Right atrium auricular region (tissue), 2 donors: ENCODE measurements around the gene MON1B. TPM values are rescaled to one million over a fixed set of nuclear protein-coding genes. Genes with fewer than 3 reads are reported as not detected.

ENCODE experiments used
- DNase-seq: peaks from one replicate; pipeline ENCODE4 v3.0.0-alpha.2; 2019; ENCODE audit warnings: low spot score
- H3K27ac ChIP-seq, 2 donors: fragments of 200-600 bp; sonication (generic); 1 replicate in 1 of 2; 2 replicates in 1 of 2; pipeline ENCODE4 v1.5.1; 2016 to 2019
- H3K27me3 ChIP-seq, 2 donors: fragments of 200-600 bp; sonication (generic); one replicate each; pipeline versions ENCODE4 v1.5.1 to v1.6.0; 2017 to 2019
- H3K36me3 ChIP-seq: fragments of 200-600 bp; sonication (generic); one replicate; pipeline ENCODE4 v1.5.1; 2016
- H3K4me1 ChIP-seq, 2 donors: fragments of 200-600 bp; sonication (generic); one replicate each; pipeline versions ENCODE4 v1.5.1 to v1.6.0; 2017 to 2019
- H3K4me3 ChIP-seq, 2 donors: fragments of 200-600 bp; sonication (generic); 1 replicate in 1 of 2; 2 replicates in 1 of 2; pipeline ENCODE4 v1.5.1; 2017 to 2019; ENCODE audit warnings: mild to moderate bottlenecking in 1 of 2, moderate library complexity in 1 of 2
- H3K9me3 ChIP-seq, 2 donors: fragments of 200-600 bp; sonication (generic); one replicate each; pipeline ENCODE4 v1.5.1; 2019
- CTCF ChIP-seq, 2 donors: fragments of 200-600 bp; sonication (generic); IDR thresholded peaks; one replicate each; pipeline ENCODE4 v1.5.1; 2019; ENCODE audit warnings: antibody characterized with exemption in 2 of 2
- total RNA-seq, 2 donors: library from RNA; depleted of rRNA; stranded (reverse); fragments of >200 nt; gene quantifications; one replicate each; pipeline ENCODE4 v1.1.0, GENCODE V29; 2016

The MON1B gene
- total RNA-seq: 10 to 100 TPM; 10.8 to 17.6 TPM

- H3K27ac ChIP-seq: peak within 1 kb of the TSS; percentile 94
- peak in 1 of 2 donors; percentile 27 for TF ChIP-seq CTCF (IDR thresholded peaks at IDR 0.05)
- no peaks in the 10 kb centered on the region for H3K9me3 ChIP-seq
- peak within 1 kb of the TSS; percentile 71 to 96 for H3K4me3 ChIP-seq
- H3K4me1 ChIP-seq: peaks cover 0 to 20% of the 10 kb centered on the region in 2 donors
- peaks cover 17% of the 10 kb centered on the region for H3K36me3 ChIP-seq
- H3K27me3 ChIP-seq: no peaks in the 10 kb centered on the region
- peak; percentile 99 for DNase-seq
These were observed at the start of gene MON1B for GRCh38 chr16:77190478-77191258. MON1B (plus strand) TSS chr16:77191190; CDS start chr16:77191486, 296 bp downstream.

- TF ChIP-seq CTCF (IDR thresholded peaks at IDR 0.05): no peak
- Histone ChIP-seq H3K4me1 (no peaks in the 10 kb centered on the region), H3K27me3 (no peaks in the 10 kb centered on the region), H3K27ac (no peak overlapping the region), H3K9me3 (peaks cover 0 to 9% of the 10 kb centered on the region in 2 donors), H3K36me3 (no peaks in the 10 kb centered on the region), H3K4me3 (no peak overlapping the region)
- no peak for DNase-seq
These were observed 47.6 kb upstream of the MON1B start for GRCh38 chr16:77143364-77143763.

GRCh38 chr16:77148121-77148520 is 42.9 kb upstream of the MON1B start:
- Histone ChIP-seq H3K4me3 (no peak overlapping the region), H3K9me3 (peaks cover 0 to 9% of the 10 kb centered on the region in 2 donors), H3K27me3 (no peaks in the 10 kb centered on the region), H3K4me1 (no peaks in the 10 kb centered on the region), H3K27ac (no peak overlapping the region), H3K36me3 (no peaks in the 10 kb centered on the region)
- no peak for DNase-seq
- TF ChIP-seq CTCF (IDR thresholded peaks at IDR 0.05): no peak

- no peaks in the 10 kb centered on the region for H3K36me3 ChIP-seq
- no peaks in the 10 kb centered on the region for H3K27me3 ChIP-seq
- TF ChIP-seq CTCF (IDR thresholded peaks at IDR 0.05): no peak
- H3K4me3 ChIP-seq: no peak overlapping the region
- H3K4me1 ChIP-seq: no peaks in the 10 kb centered on the region
- H3K9me3 ChIP-seq: no peaks in the 10 kb centered on the region
- DNase-seq: no peak
- H3K27ac ChIP-seq: peak overlapping the region; percentile 11 to 47
These were observed 33.5 kb upstream of the MON1B start for GRCh38 chr16:77157346-77158058.

GRCh38 chr16:77158293-77158692 is 32.7 kb upstream of the MON1B start:
- H3K36me3 ChIP-seq: no peaks in the 10 kb centered on the region
- no peaks in the 10 kb centered on the region for H3K4me1 ChIP-seq
- H3K4me3 ChIP-seq: no peak overlapping the region
- DNase-seq: no peak
- no peaks in the 10 kb centered on the region for H3K9me3 ChIP-seq
- TF ChIP-seq CTCF (IDR thresholded peaks at IDR 0.05): no peak
- peak overlapping the region in 1 of 2 donors; percentile 47 for H3K27ac ChIP-seq
- H3K27me3 ChIP-seq: no peaks in the 10 kb centered on the region
